HL-60/S4 (cell line): Measurements from ENCODE around the gene DDX60.
"Not testable (repeated sequence)": the region's sequence is repeated elsewhere in the genome, so short reads cannot be mapped to it uniquely, and the experiment has no call there.

ENCODE experiments used
- in situ Hi-C: fragments of 300-500 bp; cut with MboI; formaldehyde crosslinking; loops from 2 replicates; pipeline ENCODE4 v1.14.3; 2022; ENCODE audit warnings: low sequenced_read_pairs

DDX60 gene, protein sequence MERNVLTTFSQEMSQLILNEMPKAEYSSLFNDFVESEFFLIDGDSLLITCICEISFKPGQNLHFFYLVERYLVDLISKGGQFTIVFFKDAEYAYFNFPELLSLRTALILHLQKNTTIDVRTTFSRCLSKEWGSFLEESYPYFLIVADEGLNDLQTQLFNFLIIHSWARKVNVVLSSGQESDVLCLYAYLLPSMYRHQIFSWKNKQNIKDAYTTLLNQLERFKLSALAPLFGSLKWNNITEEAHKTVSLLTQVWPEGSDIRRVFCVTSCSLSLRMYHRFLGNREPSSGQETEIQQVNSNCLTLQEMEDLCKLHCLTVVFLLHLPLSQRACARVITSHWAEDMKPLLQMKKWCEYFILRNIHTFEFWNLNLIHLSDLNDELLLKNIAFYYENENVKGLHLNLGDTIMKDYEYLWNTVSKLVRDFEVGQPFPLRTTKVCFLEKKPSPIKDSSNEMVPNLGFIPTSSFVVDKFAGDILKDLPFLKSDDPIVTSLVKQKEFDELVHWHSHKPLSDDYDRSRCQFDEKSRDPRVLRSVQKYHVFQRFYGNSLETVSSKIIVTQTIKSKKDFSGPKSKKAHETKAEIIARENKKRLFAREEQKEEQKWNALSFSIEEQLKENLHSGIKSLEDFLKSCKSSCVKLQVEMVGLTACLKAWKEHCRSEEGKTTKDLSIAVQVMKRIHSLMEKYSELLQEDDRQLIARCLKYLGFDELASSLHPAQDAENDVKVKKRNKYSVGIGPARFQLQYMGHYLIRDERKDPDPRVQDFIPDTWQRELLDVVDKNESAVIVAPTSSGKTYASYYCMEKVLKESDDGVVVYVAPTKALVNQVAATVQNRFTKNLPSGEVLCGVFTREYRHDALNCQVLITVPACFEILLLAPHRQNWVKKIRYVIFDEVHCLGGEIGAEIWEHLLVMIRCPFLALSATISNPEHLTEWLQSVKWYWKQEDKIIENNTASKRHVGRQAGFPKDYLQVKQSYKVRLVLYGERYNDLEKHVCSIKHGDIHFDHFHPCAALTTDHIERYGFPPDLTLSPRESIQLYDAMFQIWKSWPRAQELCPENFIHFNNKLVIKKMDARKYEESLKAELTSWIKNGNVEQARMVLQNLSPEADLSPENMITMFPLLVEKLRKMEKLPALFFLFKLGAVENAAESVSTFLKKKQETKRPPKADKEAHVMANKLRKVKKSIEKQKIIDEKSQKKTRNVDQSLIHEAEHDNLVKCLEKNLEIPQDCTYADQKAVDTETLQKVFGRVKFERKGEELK (N-terminal part only)

DNA sequence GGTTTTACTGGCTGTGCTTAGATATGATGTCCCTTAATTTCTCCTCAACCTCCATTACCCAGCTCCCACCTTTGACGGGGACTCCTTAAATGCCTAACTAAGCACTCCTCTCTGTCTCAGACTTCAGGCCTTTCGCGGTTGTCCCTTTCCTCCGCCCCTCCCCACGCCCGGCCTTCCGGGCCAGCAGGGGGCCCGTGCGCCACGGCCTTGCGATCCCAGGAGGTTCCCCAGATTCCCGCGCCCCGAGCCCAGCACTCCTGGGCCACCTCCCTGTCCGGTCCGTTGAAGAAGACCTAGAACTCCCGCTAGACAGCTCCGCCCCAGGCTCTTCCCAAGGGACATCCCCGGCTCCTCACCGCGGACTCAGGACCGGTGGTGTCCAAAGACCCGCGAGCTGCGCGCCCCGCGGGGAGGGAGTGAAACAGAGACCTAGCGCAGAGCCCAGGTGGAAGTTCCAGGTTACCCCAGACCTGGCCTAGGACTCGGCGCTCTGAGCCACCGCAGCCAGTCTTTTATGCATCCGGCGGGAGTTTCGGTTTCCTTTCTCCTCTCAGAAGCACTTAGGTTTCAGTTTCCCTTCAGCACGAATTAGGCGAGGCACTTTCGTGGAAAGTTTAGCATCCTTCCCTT lies at the start of gene DDX60:
Gene DDX60, minus strand, starts transcription at position 487 of the 630 bp plus-strand sequence. CDS start 7,493 bp downstream, outside the sequence.
- in situ Hi-C loops: no loop called here

DNA sequence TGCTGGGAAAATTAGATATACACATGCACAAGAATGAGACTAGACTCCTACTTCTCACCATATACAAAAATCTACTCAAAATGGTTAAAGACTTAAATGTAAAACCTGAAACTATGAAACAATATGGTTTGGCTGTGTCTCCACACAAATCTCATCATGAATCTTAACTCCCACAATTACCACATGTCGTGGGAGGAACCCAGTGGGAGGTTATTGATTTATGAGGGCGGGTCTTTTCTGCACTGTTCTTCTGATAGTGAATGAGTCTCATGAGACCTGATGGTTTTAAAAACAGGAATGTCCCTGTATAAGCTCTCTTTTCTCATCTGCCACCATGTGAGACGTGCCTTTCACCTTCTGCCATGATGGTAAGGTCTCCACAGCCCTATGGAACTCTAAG lies 48.5 kb upstream of the DDX60 start:
- in situ Hi-C loops: no loop called here

DNA sequence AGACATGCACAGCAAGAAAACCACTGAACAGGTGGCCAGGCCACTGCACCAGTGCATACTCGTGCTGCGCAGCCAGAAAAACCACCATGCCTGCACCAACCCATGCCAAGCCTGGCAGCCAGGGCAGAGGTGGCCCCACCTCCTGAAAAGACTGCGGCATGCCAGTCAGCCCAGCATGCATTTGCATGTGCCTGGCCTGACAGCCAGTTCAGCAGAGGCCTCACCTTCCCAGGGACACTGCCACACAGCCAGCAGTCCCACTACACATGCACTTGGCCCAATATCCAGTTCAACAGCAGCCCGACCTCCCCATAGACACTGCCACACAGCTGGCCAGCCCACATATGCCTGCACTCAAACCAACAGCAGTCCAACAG lies 43.5 kb upstream of the DDX60 start:
- in situ Hi-C loops: no loop called here

DNA sequence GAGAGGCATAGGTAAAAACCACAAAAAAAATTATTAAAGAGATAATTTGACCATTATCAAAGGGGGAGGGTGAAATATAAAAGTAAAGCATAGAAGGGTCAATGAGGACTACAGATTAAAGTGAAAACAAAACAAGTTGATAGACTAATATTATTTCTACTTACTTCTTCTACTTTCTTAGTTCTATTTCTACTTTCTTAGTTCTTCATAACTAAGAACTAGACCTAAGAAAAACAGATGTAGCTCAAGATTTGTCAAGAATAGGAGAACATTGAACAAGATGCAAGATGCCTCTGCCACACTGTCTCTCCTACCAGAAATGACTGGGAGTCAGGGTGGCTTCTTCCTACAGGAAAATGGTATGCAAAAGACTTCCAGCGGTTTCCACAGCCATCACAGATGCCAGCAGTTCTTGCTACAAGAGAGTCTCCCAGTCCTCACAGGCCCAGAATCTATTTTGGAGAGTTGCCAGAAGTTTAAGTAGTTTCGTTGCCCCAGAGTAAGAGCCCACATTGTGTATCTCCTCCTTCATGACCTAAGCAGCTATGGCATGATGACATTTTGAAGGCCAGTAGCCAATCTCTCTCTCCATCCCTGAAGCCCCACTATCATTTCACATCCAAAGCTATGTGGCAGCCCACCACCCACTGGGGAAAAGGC lies 42.9 kb upstream of the DDX60 start:
- in situ Hi-C loops: no loop called here

DNA sequence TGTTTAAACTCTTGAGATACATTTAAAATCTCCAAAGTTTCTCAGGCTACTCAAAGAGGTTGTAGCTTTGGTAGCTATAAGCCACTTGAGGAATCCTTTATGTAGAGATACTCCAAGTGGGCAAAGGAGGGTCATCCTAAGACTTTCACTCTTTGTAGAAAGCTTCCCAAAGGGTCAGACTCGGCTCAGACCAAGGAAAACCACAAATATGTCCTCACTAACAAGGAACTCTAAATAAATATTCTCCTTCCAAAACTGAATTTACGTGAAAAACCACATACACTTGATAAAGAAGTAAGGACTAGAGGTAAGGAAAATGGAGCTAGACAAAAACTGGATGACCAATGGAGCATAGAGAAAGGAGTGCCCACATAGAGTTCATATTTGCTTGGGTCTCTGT lies 41.7 kb upstream of the DDX60 start:
- in situ Hi-C loops: no loop called here

DNA sequence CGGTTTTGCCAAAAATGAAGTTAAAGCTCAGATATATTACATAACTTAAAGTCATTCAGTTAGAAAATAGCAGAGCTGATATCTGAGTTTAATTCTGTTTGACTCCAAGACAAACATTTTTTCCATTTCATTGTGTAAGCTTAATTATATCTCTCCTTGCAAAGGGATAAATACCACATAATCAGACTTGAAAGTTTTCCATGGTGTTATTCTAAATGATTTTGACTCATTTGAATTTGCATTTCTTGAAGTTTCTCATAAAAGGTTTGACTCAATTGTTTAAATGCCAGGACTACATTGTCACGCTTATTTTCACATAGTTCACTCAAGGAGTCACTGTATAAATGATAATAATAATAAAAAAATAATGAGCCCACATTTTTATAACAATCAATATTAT lies 39.4 kb upstream of the DDX60 start:
- in situ Hi-C loops: no loop called here

DNA sequence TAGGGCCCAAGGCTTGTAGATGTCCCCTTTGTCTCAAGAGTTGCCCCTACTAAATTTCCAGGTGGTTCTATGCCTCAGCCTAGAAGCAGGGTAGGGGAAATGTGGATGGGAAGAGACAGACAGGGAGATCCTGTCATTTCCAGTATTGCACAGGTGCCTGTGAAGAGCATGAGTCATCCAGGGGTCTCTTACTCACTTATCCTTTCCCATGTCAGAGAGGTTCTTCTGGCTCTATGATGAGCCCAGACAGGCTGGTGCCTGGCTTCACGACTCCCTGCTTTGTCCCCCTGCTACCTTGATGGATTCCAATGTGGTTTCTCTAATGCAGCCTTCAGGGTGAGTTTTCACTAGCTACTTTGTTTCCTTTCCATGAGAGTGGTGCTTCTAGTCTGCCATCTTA lies 35.2 kb upstream of the DDX60 start:
- in situ Hi-C loops: no loop called here

DNA sequence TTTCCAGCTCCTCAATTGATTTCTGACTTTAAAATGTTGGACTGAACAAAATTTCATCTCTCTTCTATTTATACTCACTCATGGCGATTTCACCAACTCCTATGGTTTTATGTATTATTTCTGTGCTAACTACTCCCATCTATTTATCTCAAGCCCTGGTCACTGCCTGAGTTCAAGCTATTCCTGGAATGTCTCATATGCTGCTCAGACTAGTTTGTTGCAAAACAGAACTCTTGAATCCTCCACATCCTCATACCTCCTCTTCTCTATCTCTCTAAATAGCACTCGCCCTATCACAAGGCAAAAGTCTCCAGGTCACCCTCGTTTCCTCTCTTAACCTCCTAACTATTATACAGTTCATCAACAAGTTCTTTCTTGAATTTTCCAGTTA lies 19.0 kb upstream of the DDX60 start:
- in situ Hi-C loops: no loop called here

DNA sequence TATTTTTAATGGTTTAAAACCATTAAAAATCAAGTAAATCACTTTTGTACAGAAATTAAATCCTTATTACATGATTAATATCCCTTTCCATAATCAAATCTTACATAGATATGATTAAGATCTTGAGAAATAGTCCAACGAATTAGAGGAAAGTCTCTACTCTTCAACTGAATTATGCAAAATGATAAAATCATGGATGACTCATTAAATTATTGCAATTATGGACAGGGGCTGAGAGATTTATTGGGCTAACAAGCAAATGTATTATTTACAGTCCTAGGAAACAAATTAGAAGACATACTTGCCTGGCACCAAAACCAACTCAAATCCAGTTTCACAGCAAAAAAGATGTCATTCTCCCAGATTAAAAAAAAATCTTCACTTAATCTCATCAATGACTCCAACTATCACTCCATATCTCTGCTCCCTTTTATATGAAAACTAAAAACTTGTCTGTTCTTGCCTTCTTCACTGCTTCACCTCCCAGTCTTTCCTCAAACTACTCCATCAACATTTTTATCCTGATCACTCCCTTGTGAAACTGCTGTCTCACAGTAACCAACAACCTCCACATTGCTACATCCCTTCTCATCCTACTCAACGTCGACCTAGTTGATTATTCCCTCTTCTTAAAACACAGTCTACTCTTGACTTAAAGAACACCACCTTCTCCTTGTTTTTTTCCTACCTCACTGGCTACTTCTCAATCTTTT lies 18.4 kb upstream of the DDX60 start:
- in situ Hi-C loops: no loop called here

DNA sequence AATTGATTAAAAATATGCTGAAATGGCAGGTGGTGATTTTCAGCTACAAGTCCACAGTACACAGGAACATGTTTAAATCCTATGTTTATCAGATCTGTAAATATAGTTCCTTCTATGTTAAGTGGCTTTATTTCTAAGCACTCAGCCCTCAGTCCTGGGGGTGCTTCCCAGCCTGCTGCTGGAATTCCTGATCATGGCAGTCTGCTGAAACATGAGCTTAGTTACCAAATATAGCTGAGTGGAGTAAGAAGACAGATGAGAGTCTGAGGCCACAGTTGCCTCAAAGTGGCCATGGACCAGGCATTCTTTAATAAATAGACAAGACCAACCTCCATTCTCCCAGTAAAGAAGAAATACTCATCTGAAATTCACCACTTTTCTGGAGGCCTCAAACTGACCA lies 17.1 kb upstream of the DDX60 start:
- in situ Hi-C loops: no loop called here

DNA sequence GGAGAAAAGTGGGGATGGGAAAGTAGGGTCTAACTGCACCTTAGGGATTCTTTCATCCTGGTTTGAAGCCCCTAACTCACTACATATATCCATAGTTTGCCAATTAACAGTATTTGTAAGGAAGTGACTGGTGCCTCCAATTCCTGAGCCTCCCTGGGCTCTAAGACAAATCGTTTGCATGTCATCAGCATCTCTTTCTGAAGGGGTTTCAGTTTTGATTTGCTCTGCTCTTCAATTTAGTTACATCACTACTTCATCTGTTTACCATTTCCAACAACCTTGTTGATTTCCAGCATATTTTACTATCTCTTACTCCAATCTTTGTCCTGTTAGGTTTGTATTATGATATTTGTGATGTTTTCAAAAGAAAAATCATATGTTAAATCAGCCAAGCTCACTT lies 15.5 kb upstream of the DDX60 start:
- in situ Hi-C loops: no loop called here

DNA sequence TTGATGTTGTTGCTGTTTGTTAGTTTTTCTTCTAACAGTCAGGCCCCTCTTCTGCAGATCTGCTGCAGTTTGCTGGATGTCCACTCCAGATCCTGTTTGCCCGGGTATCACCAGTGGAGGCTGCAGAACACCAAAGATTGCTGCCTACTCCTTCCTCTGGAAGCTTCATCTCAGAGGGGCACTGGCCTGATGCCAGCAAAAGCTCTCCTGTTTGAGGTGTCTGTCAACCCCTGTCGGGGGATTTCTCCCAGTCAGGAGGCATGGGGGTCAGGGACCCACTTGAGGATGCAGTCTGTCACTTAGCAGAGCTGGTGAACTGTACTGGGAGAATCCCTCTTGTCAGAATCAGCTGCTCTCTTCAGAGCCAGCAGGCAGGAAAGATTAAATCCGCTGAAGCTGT lies 12.0 kb upstream of the DDX60 start:
- in situ Hi-C loops: not testable (repeated sequence)

DNA sequence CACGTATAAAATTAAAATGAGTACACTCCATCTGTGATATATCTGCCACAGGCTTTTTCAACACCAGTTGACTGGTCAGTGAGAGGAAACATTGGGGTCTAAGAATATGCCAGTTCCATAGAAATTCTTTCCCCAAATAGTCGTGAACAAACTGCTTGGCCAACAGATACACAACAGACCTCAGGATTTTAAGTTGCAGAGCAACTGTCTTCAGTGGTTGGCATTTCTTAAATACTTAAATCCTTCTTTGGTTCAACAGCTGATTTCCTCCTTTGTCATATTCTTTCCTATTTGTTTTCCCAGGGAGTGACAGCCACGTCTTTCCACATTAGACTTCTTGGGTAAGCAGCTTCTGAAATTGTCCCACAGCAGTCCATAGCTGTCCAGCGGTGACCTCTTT lies 7.0 kb upstream of the DDX60 start:
- in situ Hi-C loops: no loop called here

DNA sequence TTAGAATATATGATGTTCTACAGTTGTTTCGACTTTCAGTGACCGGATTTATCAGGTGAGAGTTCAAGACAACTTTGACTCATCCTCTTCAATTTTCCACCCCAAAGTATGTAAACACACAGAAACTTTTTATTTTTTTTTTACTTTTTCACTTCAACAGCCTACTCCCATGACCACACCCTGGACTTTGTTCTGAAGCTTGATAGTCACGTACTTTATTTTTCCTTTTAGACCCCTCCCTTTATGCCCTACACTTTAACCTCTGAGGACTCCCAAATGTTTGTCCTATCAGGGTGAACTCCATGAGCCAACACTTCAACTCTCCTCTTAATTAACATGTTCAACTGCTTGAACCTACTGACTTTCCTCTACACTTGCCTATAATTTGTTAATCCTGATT lies 2.5 kb upstream of the DDX60 start:
- in situ Hi-C loops: no loop called here

DNA sequence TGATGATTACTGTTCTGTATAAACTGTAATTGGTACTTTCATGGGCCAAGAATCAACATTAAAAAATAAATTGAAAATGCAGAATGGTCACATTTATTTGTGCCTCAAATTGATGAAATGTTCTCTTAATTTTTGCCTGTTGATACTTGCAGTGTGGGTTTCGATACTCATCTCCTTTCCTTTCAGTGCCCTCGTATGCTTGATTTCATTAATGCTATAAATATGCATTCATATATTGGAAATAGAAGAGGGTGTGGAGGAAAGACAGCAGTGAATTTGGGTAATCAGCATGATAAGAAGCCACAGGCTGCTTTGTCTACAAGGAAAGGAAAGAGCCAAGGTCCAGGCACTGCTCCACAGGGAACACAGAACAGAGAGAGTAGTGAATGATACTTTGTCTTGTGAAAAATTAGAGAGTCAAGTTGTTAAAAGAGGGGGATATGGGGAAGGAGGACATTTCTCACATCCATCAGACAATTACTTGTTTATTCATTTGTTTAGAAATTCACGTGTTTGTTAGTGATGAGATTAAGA lies 1.0 kb upstream of the DDX60 start:
- in situ Hi-C loops: no loop called here

DNA sequence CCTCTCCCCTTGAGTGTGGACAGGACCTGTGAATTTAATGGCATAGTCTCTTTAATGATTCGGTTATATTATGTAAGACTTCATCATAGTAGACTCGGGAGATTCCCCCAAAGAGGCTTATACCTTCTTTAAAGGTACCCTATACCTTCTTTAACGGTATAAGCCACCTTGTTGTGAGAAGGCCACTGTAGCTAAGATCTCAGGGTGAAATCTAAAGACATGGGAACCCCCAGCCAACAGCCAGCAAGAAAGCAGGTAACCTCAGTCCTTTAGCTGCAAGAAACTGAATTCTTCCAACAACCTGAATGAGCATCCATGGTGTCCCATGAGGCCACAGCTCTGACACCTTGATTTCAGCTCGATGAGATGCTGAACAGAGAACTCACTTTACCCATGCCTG lies 931 bp downstream of the DDX60 start:
- in situ Hi-C loops: no loop called here

DNA sequence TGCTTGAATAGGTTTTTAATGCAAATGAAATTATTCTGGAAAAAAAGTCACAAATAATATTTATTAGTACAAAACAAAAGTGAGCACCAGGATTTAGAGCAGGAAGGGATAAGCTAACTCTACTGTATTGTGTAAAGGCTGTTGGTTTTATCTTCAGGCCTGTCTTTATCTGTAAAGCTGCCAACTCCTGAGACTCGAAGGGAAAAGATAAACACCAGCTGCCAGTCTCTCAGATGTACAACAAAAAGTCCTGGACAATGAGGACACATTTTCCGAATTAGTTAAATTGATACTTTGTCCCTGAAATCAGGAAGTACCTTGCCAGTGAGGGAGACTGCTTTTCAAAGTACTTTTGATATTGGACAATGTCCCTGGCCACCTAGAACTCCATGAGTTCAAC lies 8.8 kb downstream of the DDX60 start:
- in situ Hi-C loops: no loop called here

DNA sequence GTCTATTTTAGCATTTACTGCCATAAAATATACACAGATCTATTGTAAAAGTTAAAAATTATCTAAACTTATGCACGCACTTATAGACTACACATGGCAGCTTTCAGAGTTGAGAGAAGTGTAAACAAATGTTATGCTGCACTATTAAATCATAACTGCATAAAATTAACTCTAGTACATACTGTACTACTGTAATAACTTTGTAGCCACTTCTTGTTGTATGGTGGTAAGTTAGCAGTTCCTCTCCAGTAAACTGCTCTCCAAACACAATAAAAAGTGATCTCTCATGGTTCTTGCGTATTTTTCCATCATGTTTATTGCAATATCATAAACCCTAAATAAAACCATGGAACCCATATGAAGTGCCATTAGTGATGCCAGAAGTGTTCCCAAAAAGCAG lies 9.6 kb downstream of the DDX60 start:
- in situ Hi-C loops: no loop called here

DNA sequence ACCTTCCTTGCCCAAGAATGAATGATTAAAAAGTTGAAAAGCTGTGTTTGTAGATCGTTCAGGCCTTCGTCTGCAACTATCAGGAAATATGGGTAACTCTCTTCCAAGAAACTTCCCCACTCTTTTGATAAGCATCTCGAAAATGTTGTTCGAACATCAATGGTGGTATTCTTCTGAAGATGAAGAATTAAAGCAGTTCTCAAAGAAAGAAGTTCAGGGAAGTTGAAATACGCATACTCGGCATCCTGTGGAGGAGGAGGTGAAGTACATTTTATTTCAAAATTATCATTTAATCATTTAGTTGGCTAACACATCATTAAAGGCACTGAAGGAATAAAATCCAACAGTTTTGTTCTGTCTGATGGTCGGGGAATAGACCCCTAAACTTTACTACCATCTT lies 12.1 kb downstream of the DDX60 start:
- in situ Hi-C loops: no loop called here
